Activated CD4-positive, alpha-beta T cell treated with anti-CD3 and anti-CD28 coated beads, Interleukin-10, Interleukin-2, amounts not matched to agents 100 ng/mL and 50 ng/mL, durations not matched to agents 16 hours and 8 hours (primary cell): Measurements from ENCODE around the gene SPATA2L.
"Not testable (repeated sequence)": the region's sequence is repeated elsewhere in the genome, so short reads cannot be mapped to it uniquely, and the experiment has no call there.

ENCODE experiments used
- DNase-seq: peaks from one replicate; pipeline ENCODE4 v3.0.0-alpha.2; 2020

Gene SPATA2L

DNA sequence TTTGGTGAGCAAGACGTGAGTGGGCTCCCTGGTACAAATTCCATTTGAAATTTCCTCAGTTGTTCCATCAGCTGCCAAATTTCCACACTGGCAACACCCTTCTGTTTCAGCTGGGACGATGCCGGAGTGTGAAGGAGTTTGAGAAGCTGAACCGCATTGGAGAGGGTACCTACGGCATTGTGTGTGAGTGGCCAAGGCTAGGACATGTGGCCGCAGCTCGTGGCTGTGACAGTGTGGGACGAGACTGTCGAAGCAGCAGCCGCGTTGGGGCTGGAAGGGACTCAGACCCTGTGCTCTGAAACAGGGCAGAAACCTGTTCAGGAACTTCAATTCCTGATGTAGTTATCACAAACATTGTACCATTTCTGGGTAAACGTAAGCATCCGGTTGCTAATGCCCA is 12.4 kb downstream of the SPATA2L start:
- DNase-seq, result no peak

DNA sequence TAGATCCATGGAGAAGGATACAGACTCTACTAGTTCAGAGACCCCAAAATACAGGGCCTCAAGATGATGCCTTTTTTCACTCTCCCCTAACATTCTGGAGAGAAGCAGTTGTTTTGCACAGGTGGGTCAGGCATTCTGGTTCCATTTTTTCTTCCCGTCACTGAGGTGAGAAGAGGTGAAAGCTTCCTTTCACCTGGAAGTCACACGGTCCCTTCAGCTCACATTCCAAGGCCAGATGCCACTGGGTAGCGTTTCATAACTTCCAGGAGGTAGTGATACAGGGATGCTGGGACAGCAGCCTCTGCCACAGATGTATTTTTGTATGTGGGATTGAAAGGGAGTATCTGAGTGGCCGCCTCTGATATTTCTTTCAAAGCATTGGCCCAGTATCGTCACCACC is 13.1 kb downstream of the SPATA2L start:
- DNase-seq, result no peak

DNA sequence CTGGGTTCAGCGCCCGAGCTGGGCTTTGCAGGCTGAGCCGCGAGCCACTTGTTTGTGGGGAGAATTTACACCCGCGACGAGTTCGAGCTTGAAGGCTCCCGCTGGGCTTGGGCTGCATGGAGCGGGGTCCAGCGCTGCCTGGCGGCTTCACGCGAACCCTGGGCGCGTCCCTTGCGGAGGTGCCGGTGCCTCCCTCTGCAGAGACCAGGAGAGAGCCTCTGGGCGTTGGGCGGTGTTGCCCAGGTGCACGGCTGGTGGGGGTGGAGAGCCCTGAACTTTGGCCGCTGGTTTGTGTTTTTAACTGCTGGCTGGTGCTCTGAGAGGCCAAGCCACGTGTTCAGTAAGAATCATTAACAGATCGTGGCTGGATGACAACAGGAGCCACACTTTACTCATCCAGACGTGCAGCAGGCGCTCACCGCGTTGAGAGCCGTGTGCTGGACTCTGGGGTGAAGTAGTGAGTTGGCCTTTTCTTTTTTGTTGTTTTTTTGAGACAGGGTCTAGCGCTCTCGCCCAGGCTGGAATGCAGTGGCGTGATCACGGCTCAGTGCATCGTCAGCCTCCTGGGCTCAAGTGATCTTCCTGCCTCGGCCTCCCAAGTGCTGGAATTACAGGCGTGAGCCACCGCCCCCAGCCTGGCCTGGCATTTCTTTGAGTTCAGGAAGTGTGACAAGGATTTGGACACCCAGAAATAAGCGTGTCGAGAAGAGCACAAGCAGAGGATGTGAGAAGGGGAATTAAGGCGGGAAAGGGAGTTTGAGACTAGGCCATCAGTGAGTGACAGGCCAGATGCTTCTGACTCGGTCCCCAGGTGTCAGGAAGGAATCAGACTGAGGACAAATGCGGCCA is 14.2 kb downstream of the SPATA2L start:
- DNase-seq, result peak; percentile 18

DNA sequence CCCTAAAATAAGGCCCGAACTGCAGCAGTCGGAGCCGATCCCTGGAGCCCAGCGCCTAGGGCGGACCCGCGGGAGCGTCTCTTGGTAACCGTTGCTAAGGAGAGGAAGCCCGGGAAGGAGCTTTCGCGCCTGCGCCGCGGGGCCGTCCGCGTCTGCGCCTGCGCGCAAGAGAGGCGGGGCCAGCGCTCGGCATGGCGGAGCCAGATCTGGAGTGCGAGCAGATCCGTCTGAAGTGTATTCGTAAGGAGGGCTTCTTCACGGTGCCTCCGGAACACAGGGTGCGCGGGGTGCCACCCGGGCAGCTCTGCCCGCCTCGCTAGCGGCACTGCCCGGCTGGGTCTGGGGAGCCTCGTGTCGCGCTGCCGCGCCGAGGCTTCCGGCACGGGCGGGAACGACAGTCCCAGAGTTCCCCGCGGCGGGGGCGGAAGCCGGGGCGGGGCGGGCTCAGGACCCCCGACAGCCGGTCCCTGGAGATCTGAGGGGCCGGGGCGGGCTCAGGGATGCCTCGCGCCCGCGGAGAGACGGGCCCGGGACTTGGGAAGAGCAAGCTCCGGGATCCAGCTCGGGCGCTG is 14.9 kb downstream of the SPATA2L start, which contains the start of gene CDK10:
TSS of gene CDK10 (plus strand) at position 170 of the 572 bp plus-strand sequence. CDS start at position 192, 22 bp downstream.
- DNase-seq, result peak; percentile 95

DNA sequence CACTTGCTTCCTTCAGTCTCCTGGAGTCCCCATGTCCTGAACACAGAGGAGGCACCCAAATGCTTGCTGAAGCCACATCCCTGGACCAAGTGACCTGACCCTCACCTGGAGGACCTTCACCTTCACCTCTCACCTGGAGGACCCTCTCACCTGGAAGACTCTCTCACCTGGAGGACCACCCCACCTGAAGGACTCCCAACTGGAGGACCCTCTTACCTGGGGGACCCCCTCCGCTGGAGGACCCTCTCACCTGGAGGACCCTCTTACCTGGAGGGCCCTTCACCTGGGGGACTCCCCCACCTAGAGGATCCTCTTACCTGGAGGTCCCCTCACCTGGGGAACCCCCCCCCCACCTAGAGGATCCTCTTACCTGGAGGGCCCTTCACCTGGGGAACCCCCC is 15.6 kb downstream of the SPATA2L start:
- DNase-seq, result no peak

DNA sequence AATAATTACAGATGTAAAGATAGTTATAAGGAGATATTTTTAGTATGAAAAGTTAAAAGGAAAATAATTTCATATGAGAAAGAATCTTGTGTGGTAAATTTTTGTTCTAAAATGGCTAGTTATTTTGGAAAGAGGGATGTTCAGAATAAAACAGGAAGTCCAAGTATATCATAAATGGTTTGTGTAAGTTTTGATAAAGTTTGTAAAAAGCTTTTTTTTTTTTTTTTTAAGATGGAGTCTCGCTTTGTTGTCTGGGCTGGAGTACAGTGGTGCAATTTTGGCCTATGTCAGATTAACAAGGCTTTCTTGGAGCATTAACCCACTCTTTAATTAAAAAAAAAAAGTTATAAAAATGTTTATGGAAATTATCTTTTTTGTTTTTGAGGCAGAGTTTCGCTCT is 23.2 kb downstream of the SPATA2L start:
- no peak for DNase-seq

DNA sequence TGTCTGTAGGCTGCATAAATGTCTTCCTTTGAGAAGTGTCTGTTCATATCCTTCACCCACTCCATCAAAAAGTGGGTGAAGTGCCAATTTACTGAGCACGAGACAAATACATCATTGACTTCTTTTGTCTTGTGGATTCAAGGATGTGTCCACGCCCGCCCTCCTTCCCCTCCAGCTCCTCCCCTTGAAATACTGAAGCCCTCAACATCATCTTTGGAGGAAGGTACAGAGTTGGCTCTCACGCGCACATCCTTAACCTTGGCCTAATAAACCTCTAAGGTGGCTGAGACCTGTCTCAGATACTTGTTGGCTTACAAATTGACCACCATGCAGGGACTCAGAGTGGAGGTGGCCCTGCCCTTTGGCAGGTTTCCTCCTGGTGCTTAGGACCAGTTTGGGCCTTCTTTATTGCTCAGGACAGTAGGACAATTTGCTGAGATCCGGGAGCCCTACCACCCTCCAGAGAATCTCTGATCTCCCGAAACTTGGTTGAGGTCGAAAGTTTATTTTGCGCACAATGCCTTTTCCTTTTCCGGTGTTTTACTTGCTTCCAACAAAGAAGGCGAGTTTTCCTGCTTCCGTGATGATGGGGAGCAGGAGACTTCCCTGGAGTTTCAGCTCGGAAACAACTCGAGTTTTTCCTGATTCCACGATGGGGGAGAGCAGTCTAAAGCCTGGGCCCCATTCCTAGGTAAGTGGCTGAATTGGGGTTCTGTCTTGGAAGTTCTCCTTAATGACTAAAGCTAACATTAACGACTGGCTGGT is 29.1 kb downstream of the SPATA2L start:
- no peak for DNase-seq

DNA sequence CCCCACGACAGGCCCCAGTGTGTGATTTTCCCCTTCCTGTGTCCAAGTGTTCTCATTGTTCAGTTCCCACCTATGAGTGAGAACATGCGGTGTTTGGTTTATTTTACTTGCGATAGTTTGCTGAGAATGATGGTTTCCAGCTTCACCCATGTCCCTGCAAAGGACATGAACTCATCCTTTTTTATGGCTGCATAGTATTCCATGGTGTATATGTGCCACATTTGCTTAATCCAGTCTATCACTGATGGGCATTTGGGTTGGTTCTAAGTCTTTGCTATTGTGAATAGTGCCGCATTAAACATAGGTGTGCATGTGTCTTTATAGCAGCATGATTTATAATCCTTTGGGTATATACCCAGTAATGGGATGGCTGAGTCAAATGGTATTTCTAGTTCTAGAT is 29.9 kb downstream of the SPATA2L start:
- DNase-seq, result not testable (repeated sequence)

DNA sequence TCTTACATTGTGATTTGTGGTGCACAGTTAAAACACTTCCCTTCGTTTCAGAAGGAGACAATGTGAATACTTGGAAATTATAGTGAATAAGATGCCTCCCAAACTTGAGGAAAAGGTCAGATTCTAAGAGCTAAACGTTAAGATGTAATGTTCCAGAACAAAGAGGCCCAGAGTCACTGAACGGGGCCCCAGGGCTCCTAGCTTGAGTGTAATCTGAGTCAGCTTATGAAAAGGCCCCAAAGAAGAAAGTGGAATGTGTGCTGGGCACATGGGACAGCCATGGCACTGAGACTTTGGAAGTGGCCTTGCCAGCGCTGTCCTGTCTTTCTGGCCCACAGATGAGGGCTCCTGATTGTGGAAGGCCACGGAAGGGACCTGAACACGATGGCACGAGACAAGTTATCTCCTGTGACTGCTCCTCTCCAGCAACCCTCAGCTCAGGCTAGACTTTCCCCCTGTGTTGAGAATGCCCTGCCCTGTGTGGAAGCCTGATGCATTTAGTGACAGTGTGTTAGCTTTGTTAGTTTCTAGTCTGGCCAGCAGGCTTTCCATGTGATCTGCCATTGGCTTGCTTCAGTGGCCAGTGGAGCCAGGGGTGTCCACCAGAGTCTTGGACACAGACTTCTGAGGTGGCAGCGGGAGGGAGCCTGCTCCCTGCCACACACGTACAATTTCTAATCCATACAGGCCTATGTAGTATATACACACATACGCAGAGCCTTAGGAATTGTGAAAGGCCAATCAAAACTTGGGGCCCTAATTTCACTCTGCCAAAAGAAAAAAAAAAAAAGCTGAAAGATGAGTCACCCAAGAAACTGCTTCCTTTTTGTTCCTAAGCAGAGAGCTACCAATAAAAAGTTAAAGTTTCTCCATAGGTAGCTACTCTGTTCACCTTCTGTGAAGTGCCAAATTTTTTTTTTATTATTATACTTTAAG is 30.7 kb downstream of the SPATA2L start:
- DNase-seq, result no peak

DNA sequence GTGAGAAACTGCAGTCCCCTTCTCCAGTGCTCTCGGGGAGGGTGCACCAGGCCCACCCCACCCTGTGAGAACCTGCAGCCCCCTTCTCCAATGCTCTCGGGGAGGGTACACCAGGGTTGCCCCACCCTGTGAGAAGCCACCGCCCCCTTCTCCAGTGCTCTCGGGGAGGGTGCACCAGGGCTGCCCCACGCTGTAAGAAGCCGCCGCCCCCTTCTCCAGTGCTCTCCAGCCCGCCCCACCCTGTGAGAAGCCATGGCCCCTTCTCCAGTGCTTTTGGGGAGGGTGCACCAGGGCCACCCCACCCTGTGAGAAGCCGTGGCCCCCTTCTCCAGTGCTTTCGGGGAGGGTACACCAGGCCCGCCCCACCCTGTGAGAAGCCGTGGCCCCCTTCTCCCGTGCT is 31.8 kb downstream of the SPATA2L start:
- DNase-seq, result no peak

DNA sequence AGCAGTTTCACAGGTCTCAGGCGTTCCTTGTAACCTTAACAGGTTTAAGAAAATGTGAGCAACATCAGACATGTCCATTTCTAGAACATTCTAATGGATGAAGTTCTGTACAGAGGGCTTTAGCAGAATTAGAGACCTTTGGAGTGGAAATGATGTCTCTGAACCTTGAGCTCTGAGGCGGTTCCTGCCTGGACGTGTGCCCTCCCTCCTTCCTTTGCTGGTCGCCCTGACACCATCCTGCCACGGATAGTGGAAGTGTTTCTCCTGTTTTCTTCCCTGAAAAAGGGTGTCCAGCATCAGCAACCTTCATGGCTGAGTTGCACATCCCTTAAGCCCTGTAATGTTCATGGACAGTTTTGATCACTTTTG is 32.7 kb downstream of the SPATA2L start:
- DNase-seq, result no peak

DNA sequence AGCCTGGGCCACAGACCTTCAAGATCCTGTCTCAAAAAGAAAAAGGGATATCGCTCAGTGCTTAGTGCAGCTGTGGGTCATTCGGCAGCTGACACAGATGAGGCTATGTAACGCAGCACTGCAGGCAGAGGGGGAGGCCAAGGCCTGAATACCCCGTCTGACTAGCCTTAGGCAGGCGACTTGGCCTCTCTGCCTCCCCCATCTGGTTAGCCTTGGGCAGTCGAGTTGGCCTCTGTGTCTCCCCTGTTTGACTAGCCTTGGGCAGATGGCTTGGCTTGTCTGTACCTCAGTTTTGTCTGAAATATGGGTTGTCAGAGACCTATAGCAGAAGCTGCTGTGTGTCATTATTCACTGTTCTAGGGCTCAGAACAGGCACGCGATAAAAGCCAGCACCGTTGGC is 33.9 kb downstream of the SPATA2L start:
- no peak for DNase-seq

DNA sequence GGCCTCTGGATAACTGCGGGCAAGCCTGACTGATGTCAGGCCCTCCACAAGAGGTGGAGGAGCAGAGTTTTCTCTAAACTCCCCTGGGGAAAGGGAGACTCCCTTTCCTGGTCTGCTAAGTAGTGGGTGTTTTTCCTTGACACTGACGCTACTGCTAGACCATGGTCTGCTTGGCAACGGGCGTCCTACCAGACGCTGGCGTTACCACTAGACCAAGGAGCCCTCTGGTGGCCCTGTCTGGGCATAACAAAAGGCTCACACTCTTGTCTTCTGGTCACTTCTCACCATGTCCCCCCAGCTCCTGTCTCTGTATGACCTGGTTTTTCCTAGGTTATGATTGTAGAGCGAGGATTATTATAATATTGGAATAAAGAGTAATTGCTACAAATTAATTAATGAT is 34.5 kb downstream of the SPATA2L start:
- peak; percentile 40 for DNase-seq

DNA sequence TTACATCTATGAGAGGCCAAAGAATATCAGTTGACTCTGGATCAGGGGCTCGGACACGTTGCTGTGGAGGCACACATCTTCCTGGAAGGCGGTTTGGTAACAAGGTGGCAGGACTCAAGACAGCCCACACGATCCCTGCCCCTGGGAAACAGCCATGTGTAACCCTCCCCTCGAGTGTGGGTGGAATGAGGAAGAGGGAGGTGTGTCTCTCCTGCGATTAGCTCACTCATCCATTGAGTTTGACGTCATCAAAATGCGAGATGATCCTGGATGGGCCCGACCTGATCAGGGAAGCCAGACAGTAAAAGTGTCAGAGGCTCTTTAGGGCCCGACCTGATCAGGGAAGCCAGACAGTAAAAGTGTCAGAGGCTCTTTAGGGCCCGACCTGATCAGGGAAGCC is 37.3 kb downstream of the SPATA2L start:
- not testable (repeated sequence) for DNase-seq

DNA sequence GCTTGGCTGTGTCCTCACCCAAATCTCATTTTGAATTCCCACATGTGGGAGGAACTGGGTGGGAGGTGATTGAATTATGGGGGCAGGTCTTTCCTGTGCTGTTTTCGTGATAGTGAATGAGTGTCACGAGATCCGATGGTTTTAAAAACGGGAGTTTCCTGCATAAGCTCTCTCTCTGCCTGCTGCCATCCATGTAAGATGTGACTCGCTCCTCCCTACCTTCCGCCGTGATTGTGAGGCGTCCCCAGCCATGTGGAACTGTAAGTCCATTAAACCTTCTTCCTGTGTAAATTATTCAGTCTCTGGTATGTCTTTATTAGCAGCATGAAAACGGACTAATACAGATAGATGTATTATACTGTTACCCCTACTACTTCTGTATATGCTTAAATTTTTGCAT is 40.3 kb downstream of the SPATA2L start:
- no peak for DNase-seq

DNA sequence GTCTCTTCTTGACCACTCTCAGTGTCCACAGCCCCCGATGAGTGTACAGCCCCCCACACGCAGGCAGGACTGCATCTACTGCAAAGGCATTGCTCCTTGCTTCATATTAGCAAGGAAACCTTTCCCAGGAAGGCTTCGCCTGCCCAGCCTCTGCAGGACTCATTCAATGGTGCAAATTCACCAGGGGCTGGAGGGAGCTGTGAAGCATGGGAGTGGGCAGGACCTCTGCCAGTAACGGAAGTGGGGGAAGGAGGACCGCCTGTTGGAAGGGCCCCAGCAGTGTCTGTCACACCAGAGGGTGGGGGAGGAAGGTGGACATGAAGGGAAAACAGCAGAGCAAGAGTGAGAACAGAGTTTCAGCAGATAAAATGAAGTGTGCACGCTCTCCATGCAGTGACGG is 41.4 kb downstream of the SPATA2L start:
- DNase-seq, result no peak

DNA sequence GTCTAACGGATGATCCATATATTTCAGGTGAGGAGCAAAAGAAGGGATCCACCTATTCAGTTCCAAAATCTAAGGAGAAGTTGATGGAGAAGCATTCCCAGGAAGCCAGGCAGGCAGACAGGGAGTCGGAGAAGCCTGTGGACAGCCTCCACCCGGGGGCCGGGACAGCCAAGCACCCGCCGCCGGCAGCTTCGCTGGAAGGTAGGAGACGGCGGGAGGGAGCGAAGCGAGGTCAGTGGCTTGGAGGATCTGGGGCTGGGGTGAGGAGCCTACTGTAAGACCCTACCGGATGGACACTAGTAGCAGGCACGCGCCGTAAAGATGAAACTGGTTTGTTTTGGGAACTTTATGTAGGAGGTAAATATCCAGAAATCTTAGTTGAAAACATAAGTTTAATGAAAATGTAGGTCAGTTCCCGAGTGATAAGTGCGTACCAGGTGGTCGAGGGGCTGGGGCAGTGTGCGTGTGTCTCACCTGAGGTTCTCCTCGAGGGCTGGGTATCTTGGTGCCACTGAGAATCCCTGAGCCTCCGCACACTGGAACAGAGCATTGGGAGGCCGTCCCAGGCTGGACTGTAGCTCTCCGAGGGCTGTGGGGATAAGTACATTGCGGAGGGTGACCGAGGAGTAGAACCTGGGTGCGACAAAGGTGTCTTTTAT is 43.2 kb downstream of the SPATA2L start:
- peak; percentile 25 for DNase-seq

DNA sequence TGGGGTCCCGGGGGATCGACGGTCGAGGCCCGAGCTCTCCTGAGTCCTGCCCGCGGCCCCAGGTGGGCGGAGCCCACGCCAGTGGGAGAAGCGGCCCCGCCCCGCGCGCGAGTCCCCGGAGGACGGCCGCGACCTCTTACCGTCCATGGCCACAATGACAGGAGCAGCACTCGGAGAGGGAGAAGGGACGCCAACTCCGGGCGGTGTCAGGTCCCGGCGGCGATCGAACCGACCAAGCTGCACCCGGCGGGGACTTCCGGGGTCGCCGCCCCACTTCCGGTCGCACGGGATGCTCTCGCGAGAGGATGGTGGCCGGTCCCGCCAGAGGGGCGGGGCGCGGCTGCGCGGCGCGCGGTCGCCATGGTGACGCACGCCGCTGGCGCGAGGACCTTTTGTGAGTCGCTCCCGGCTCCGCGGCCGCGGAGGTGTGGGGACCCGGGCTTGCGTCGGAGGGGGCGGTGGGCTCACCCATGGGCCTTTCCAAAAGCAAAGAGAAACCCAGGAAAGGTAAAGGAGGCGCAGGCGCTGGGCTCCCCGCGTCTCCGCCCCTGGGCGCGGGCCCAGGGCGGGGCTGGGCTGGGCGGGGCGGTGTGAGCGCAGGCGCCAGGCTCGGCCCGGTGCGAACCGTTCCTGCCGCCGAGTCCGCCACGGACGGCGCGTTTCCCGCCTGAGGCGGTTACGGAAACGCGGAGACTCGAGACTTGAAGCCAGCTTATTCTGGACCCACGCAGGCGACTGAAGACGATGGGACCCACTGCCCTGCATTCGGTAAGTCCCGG is 43.9 kb downstream of the SPATA2L start, which contains the start of the genes CHMP1A and SPATA33:
TSS of gene CHMP1A (minus strand) at position 267 of the 779 bp plus-strand sequence. CDS start at position 147, 120 bp downstream.
TSS of gene SPATA33 (plus strand) at position 395 of the 779 bp plus-strand sequence. CDS start at position 471, 76 bp downstream.
- peak; percentile 95 for DNase-seq

DNA sequence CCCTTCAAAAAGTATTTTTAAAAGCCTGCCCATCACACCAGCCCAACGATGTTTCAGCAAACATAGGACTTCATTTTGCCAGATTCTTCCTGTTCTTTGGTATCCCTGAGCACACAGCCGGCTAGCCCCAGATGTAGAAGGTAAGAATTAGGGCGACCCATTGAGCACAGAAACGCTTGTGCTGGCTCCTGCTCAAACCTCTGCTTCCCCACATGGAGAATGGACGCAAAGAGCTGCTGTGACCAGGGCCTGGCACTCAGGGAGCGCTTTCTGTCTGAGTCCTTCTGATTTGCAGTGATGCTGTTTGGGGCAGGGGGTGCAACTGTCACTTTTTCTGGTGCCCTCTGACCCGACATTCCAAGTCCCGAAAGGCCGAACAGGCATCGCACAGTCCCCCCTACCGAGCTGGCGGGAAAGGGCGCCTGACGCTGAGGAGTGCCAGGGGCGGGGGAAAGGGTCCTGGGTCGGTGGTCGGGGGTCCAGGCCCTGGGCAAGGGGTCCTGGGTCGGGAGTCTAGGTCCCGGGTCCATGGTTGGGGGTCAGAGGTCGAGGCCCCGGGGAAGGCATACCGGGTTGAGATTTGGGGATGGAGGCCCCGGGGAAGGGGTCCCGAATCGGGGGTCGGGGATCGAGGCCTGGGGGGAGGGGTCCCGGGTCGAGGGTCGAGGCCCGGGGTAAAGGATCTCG is 44.9 kb downstream of the SPATA2L start:
- no peak for DNase-seq

DNA sequence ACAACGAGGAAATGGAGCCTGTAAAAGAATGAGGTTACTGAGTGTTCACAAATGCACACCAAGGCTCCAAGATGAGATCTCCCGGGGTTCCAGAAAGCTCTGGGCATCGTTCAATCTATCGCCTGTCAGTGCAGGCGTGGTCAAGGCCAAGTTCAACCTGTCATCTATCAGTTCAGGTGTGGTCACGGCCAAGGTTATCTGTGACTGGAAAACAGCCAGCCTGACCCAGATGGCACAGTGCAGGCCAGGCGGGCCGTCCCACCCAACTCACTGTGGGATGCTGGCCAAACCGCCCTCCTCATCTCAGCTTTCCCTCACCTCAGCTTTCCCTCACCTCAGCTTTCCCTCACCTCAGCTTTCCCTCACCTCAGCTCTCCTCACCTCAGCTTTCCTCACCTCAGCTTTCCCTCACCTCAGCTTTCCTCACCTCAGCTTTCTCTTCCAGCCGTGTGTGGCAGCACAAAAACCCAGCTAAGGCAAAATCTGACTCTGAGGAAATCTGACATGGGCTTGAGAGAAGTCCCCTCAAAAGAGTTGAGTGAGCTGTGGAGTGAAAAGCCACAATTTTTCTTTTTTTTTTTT is 46.4 kb downstream of the SPATA2L start:
- no peak for DNase-seq
